RWPE1 (cell line): ENCODE data around the gene NRXN3.

ENCODE experiments used
- CTCF ChIA-PET: fragments of 350-600 bp; sonication (Branson Sonifier 250); formaldehyde crosslinking; extraction: SDS; loops from one replicate; lab custom pipeline; 2021; lab: Yijun Ruan, JAX
- POLR2A ChIA-PET: fragments of 400-600 bp; formaldehyde crosslinking; extraction: SDS; loops from one replicate; lab custom pipeline; 2020; ENCODE audit warnings: antibody characterized with exemption; ENCODE audit not compliant: low non-redundant PET; lab: Yijun Ruan, JAX
- DNase-seq: peaks from one replicate; pipeline ENCODE4 v3.0.0; 2012; ENCODE audit warnings: low spot score
- H3K27ac ChIP-seq: fragments of 450-650 bp; 2 replicates; pipeline ENCODE4 v1.5.1; 2017
- CTCF ChIP-seq: fragments of 450-650 bp; conservative IDR thresholded peaks from 2 replicates; pipeline ENCODE4 v1.5.1; 2017; ENCODE audit warnings: low read depth, mild to moderate bottlenecking

The NRXN3 gene

GRCh38 chr14:78298298-78298697 is 128.1 kb downstream of the NRXN3 start:
- H3K27ac ChIP-seq = no peak overlapping the region
- no peak for TF ChIP-seq CTCF
- ChIA-PET POLR2A (no interaction called here), CTCF (no interaction called here)
- DNase-seq = no peak

GRCh38 chr14:78302841-78303240 is 132.7 kb downstream of the NRXN3 start:
- CTCF ChIA-PET = no interaction called here
- DNase-seq = no peak
- POLR2A ChIA-PET = no interaction called here
- no peak for TF ChIP-seq CTCF
- H3K27ac ChIP-seq = no peak overlapping the region

- ChIA-PET CTCF (no interaction called here), POLR2A (no interaction called here)
- no peak overlapping the region for H3K27ac ChIP-seq
- no peak for DNase-seq
- no peak for TF ChIP-seq CTCF
Observed at GRCh38 chr14:78307671-78308070, 137.5 kb downstream of the NRXN3 start.

- TF ChIP-seq CTCF = no peak
- ChIA-PET CTCF (no interaction called here), POLR2A (no interaction called here)
- no peak for DNase-seq
- H3K27ac ChIP-seq = no peak overlapping the region
Observed at GRCh38 chr14:78308079-78308478, 137.9 kb downstream of the NRXN3 start.

GRCh38 chr14:78310272-78310671 is 140.1 kb downstream of the NRXN3 start:
- no peak overlapping the region for H3K27ac ChIP-seq
- DNase-seq = no peak
- ChIA-PET POLR2A (no interaction called here), CTCF (no interaction called here)
- no peak for TF ChIP-seq CTCF

- DNase-seq = no peak
- ChIA-PET CTCF (no interaction called here), POLR2A (no interaction called here)
- TF ChIP-seq CTCF = no peak
- no peak overlapping the region for H3K27ac ChIP-seq
Observed at GRCh38 chr14:78313499-78313898, 143.3 kb downstream of the NRXN3 start.

GRCh38 chr14:78314484-78314883 is 144.3 kb downstream of the NRXN3 start:
- H3K27ac ChIP-seq = no peak overlapping the region
- no peak for DNase-seq
- ChIA-PET POLR2A (no interaction called here), CTCF (no interaction called here)
- TF ChIP-seq CTCF = no peak
